Vagina (tissue), 2 donors: Measurements from ENCODE around the gene APOC3. TPM values are rescaled to one million over a fixed set of nuclear protein-coding genes. Genes with fewer than 3 reads are reported as not detected.
"Not testable (repeated sequence)": the region's sequence is repeated elsewhere in the genome, so short reads cannot be mapped to it uniquely, and the experiment has no call there.

ENCODE experiments used
- DNase-seq, 2 donors: peaks; one replicate each; pipeline ENCODE4 v3.0.0-alpha.2; 2017; ENCODE audit errors: extremely low spot score in 2 of 2
- H3K27ac ChIP-seq: fragments of 200-600 bp; sonication (generic); one replicate; pipeline ENCODE4 v1.5.1; 2019
- H3K27me3 ChIP-seq: fragments of 200-600 bp; sonication (generic); one replicate; pipeline ENCODE4 v1.5.1; 2019
- H3K36me3 ChIP-seq, 2 donors: fragments of 200-600 bp; sonication (generic); one replicate each; pipeline ENCODE4 v1.5.1; 2017 to 2019
- H3K4me1 ChIP-seq: fragments of 200-600 bp; sonication (generic); one replicate; pipeline ENCODE4 v1.5.1; 2019
- H3K4me3 ChIP-seq, 2 donors: fragments of 200-600 bp; sonication (generic); 1 replicate in 1 of 2; 2 replicates in 1 of 2; pipeline ENCODE4 v1.5.1; 2016 to 2019
- H3K9me3 ChIP-seq: fragments of 200-600 bp; sonication (generic); one replicate; pipeline ENCODE4 v1.5.1; 2019
- POLR2A ChIP-seq, 2 donors: fragments of 450-650 bp; IDR thresholded peaks; one replicate each; pipeline ENCODE4 v1.6.1; 2017; ENCODE audit warnings: antibody characterized with exemption in 2 of 2, mild to moderate bottlenecking in 2 of 2, moderate library complexity in 2 of 2
- POLR2AphosphoS5 ChIP-seq, 2 donors: sonication (generic); formaldehyde crosslinking; IDR thresholded peaks; one replicate each; pipeline ENCODE4 v1.9.0; 2017; ENCODE audit warnings: antibody characterized with exemption in 2 of 2, mild to moderate bottlenecking in 2 of 2, low read depth in 1 of 2; ENCODE audit not compliant: insufficient read depth in 1 of 2
- intact Hi-C: fragments of 100-400 bp; cut with DNase I; formaldehyde crosslinking; loops from one replicate; pipeline ENCODE4 v1.15.1; 2023
- total RNA-seq: library from RNA; depleted of rRNA; stranded (reverse); fragments of >200 nt; gene quantifications from one replicate; pipeline ENCODE4 v1.2.3, GENCODE V29; 2016
- TF ChIP-seq, protein P1 (sequence below), 3 experiments: fragments of 450-650 bp in 2 of 3; fragments of 200-600 bp in 1 of 3; sonication (generic) in 1 of 3; IDR thresholded peaks; one replicate each; pipeline ENCODE4 v1.5.1; 2017 to 2019; ENCODE audit warnings: antibody characterized with exemption in 3 of 3, mild to moderate bottlenecking in 2 of 3, moderate library complexity in 2 of 3

The APOC3 gene
- total RNA-seq, 1 donor from 2014 or later, result not detected

DNA sequence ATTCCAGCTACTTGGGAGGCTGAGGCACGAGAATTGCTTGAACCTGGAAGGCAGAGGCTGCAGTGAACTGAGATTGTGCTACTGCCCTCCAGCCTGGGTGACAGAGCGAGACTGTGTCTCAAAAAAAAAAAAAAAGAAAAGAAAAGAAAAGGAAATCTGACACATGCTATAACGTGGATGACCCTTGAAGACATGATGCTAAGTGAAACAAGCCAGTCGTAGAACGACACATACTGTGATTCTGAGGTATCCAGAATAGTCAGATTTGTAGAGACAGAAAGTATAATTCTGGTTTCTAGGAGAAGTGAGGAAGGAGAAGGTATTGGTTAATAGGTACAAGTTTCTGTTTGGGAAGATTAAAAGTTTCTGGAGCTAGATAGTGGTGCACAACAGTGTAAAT, 31.3 kb upstream of the APOC3 start:
- H3K27me3 ChIP-seq, result no peaks in the 10 kb centered on the region
- intact Hi-C loops, result no loop called here
- no peak overlapping the region for H3K27ac ChIP-seq
- no peaks in the 10 kb centered on the region for H3K4me1 ChIP-seq
- H3K9me3 ChIP-seq, result no peaks in the 10 kb centered on the region
- DNase-seq, result no peak
- no peak overlapping the region for H3K4me3 ChIP-seq
- H3K36me3 ChIP-seq, result no peaks in the 10 kb centered on the region
- TF ChIP-seq POLR2A (IDR thresholded peaks at IDR 0.05) (no peak), POLR2AphosphoS5 (IDR thresholded peaks at IDR 0.05; ENCODE audit: insufficient read depth in 1 of 2, low read depth in 1 of 2) (no peak)
- TF ChIP-seq, protein P1, sequence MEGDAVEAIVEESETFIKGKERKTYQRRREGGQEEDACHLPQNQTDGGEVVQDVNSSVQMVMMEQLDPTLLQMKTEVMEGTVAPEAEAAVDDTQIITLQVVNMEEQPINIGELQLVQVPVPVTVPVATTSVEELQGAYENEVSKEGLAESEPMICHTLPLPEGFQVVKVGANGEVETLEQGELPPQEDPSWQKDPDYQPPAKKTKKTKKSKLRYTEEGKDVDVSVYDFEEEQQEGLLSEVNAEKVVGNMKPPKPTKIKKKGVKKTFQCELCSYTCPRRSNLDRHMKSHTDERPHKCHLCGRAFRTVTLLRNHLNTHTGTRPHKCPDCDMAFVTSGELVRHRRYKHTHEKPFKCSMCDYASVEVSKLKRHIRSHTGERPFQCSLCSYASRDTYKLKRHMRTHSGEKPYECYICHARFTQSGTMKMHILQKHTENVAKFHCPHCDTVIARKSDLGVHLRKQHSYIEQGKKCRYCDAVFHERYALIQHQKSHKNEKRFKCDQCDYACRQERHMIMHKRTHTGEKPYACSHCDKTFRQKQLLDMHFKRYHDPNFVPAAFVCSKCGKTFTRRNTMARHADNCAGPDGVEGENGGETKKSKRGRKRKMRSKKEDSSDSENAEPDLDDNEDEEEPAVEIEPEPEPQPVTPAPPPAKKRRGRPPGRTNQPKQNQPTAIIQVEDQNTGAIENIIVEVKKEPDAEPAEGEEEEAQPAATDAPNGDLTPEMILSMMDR (IDR thresholded peaks at IDR 0.05), result no peak

DNA sequence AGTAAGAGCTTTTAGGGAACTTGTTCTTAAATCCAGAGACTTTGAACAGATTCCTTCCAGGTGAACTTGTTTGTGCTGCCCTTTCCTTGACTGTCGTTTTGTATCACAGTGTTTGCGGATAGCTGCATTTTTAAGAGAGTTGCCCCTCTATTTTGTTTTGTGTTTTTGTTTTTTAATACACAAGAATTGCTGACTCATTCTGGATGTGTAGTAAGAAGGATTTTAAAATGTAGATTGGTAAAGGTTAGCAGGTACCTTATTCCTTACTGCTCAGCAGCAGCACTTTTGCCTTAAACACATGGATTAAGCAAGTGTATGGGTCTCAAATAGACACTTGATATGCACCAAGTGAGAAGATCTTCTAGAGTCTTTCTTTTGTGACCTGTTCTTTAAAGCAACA, 29.1 kb upstream of the APOC3 start:
- H3K4me3 ChIP-seq, result no peak overlapping the region
- intact Hi-C loops, result no loop called here
- H3K9me3 ChIP-seq, result no peaks in the 10 kb centered on the region
- no peaks in the 10 kb centered on the region for H3K4me1 ChIP-seq
- TF ChIP-seq, protein P1 (IDR thresholded peaks at IDR 0.05), result no peak
- TF ChIP-seq POLR2AphosphoS5 (IDR thresholded peaks at IDR 0.05; ENCODE audit: insufficient read depth in 1 of 2, low read depth in 1 of 2), result no peak
- no peaks in the 10 kb centered on the region for H3K36me3 ChIP-seq
- no peak overlapping the region for H3K27ac ChIP-seq
- DNase-seq, result no peak
- H3K27me3 ChIP-seq, result no peaks in the 10 kb centered on the region

DNA sequence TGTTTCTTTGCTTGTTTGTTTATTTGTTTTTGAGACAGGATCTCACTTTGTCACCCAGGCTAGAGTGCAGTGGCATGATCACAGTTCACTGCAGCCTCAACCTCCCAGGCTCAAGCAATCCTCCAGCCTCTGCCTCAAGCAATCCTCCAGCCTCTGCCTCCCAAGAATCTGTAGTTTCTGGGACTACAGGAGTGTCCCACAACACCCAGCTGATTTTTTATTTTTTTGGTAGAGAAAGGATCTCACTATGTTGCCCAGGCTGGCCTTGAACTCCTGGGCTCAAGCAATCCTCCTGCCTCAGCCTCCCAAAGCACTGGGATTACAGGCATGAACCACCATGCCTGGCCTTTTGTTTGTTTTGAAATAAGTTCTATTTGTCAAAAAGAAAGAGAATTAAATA, 28.0 kb upstream of the APOC3 start:
- H3K27me3 ChIP-seq, H3K9me3 ChIP-seq, H3K4me3 ChIP-seq, H3K4me1 ChIP-seq, H3K27ac ChIP-seq, H3K36me3 ChIP-seq, intact Hi-C loops, DNase-seq: not testable (repeated sequence)

DNA sequence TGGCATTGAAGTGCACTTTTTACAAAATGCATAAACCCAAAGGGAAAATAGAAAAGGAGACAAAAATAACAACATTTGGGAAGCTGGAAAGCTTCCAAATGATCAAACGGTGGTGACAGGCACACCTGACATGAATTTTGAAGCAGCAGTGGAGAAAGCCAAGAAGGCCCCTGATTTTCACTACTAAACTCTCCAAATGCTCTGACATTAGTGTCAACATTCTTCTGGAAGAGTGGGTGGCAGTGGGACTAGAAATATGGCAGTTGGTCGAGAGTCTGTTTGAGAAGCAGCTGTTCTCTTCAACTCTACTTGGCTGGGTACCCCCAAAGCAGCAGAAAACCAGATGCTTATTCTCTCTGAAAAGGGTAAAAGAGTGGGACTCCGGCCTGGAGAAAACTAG, 25.7 kb upstream of the APOC3 start:
- Histone ChIP-seq H3K9me3 (no peaks in the 10 kb centered on the region), H3K27ac (no peak overlapping the region), H3K4me3 (no peak overlapping the region), H3K27me3 (no peaks in the 10 kb centered on the region), H3K36me3 (no peaks in the 10 kb centered on the region), H3K4me1 (no peaks in the 10 kb centered on the region)
- DNase-seq, result no peak
- intact Hi-C loops, result no loop called here
- TF ChIP-seq, protein P1 (IDR thresholded peaks at IDR 0.05), result no peak
- TF ChIP-seq POLR2AphosphoS5 (IDR thresholded peaks at IDR 0.05; ENCODE audit: insufficient read depth in 1 of 2, low read depth in 1 of 2) (no peak), POLR2A (IDR thresholded peaks at IDR 0.05) (no peak)

DNA sequence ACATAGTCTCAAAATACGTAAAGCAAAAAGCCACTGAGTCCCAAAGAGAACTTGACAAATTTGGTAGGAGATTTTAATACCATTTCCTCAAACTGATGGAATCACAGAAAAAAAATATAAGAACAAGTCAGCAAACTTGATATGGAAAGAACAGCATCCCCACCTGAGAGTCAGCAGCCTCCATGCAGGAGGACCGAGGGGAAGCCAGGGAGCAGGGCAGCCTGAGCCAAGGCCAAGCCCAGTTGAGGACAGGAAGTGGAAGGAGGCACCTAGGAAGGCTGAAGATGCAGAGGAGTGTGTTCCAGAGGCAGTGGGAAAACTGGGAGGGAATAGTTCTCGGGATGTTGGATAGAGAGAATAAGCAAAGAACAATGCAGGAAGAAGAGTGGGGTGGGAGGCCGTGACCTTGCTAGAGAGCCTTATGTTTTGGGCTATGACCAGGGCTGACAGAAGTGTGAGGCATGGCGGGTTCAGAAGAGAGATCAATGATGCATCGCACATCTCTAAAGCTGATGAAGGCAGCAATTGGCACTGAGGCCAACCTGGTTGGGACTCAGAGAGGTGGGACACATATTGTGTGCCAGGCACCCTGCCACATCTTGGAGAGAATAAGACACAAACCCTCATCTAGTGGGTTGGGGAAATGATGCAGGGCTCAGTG, 22.0 kb upstream of the APOC3 start:
- intact Hi-C loops, result no loop called here
- no peak overlapping the region for H3K27ac ChIP-seq
- H3K4me1 ChIP-seq, result no peaks in the 10 kb centered on the region
- no peaks in the 10 kb centered on the region for H3K9me3 ChIP-seq
- no peaks in the 10 kb centered on the region for H3K36me3 ChIP-seq
- no peaks in the 10 kb centered on the region for H3K27me3 ChIP-seq
- no peak overlapping the region for H3K4me3 ChIP-seq
- TF ChIP-seq, protein P1 (IDR thresholded peaks at IDR 0.05), result no peak
- TF ChIP-seq POLR2AphosphoS5 (IDR thresholded peaks at IDR 0.05; ENCODE audit: insufficient read depth in 1 of 2, low read depth in 1 of 2) (no peak), POLR2A (IDR thresholded peaks at IDR 0.05) (no peak)
- DNase-seq, result no peak
